GM12878 (cell line): ENCODE data around the gene OPRM1. TPM values are rescaled to one million over a fixed set of nuclear protein-coding genes. Genes with fewer than 3 reads are reported as not detected.

Experiments used
- BACH1 ChIP-seq: fragments of 450-650 bp; IDR thresholded peaks from 2 replicates; pipeline ENCODE4 v1.6.1; 2017; ENCODE audit warnings: mild to moderate bottlenecking, borderline replicate concordance
- BCL11A ChIP-seq: IDR thresholded peaks from 2 replicates; pipeline ENCODE4 v1.6.1; 2011; ENCODE audit warnings: low read depth, low read length
- BHLHE40 ChIP-seq, 2 experiments: fragments of 450-650 bp in 1 of 2; IDR thresholded peaks; 2 replicates each; pipeline ENCODE4 v1.6.1; 2011 to 2017; ENCODE audit warnings: low read depth in 2 of 2, borderline replicate concordance in 1 of 2, improper control_type of control experiment in 1 of 2, low read length in 1 of 2, mild to moderate bottlenecking in 1 of 2
- CBX5 ChIP-seq: sonication (generic); IDR thresholded peaks from 2 replicates; pipeline ENCODE4 v1.6.1; 2016; ENCODE audit warnings: low read depth, moderate library complexity, mild to moderate bottlenecking, inconsistent platforms
- CEBPB ChIP-seq, 2 experiments: fragments of 150-350 bp in 1 of 2; IDR thresholded peaks; 2 replicates each; pipeline ENCODE4 v1.6.1; 2012 to 2014; ENCODE audit warnings: low read depth in 2 of 2, low read length in 2 of 2, borderline replicate concordance in 1 of 2, inconsistent platforms in 1 of 2
- DPF2 ChIP-seq: fragments of 450-650 bp; IDR thresholded peaks from 2 replicates; pipeline ENCODE4 v1.6.1; 2017; ENCODE audit warnings: mild to moderate bottlenecking
- E2F8 ChIP-seq: fragments of 450-650 bp; IDR thresholded peaks from 2 replicates; pipeline ENCODE4 v1.6.1; 2018; ENCODE audit warnings: mild to moderate bottlenecking, low read depth, moderate library complexity; ENCODE audit not compliant: partially characterized antibody
- GABPA ChIP-seq: IDR thresholded peaks from 2 replicates; pipeline ENCODE4 v1.6.1; 2014; ENCODE audit warnings: antibody characterized with exemption, low read depth, mild to moderate bottlenecking, inconsistent platforms
- HCFC1 ChIP-seq: fragments of 150-350 bp; IDR thresholded peaks from 2 replicates; pipeline ENCODE4 v1.6.1; 2014; ENCODE audit warnings: low read length
- HDAC6 ChIP-seq: fragments of 200-600 bp; sonication (generic); IDR thresholded peaks from one replicate; pipeline ENCODE4 v1.8.0; 2017; ENCODE audit warnings: antibody characterized with exemption; ENCODE audit not compliant: unreplicated experiment
- KLF5 ChIP-seq: fragments of 450-650 bp; IDR thresholded peaks from 2 replicates; pipeline ENCODE4 v1.6.1; 2014; ENCODE audit warnings: mild to moderate bottlenecking; ENCODE audit not compliant: partially characterized antibody
- MAX ChIP-seq: IDR thresholded peaks from 2 replicates; pipeline ENCODE4 v1.6.1; 2012; ENCODE audit warnings: low read depth, low read length, improper control_type of control experiment
- NR2C2 ChIP-seq: IDR thresholded peaks from 2 replicates; pipeline ENCODE4 v1.6.1; 2011; ENCODE audit warnings: borderline replicate concordance, low read depth; ENCODE audit not compliant: control insufficient read depth, insufficient read length
- POLR2A ChIP-seq: IDR thresholded peaks from 2 replicates; pipeline ENCODE4 v1.6.1; 2011; ENCODE audit warnings: low read depth, mild to moderate bottlenecking, low read length
- RB1 ChIP-seq: fragments of 450-650 bp; formaldehyde crosslinking; IDR thresholded peaks from 2 replicates; pipeline ENCODE4 v1.6.1; 2017; ENCODE audit warnings: mild to moderate bottlenecking, borderline replicate concordance
- RELA ChIP-seq: fragments of 450-650 bp; IDR thresholded peaks from 2 replicates; pipeline ENCODE4 v1.8.0; 2014; ENCODE audit warnings: borderline replicate concordance; ENCODE audit not compliant: partially characterized antibody
- SPI1 ChIP-seq: IDR thresholded peaks from 2 replicates; pipeline ENCODE4 v1.6.1; 2011; ENCODE audit warnings: low read depth, mild to moderate bottlenecking, low read length, moderate library complexity, borderline replicate concordance; ENCODE audit not compliant: insufficient read depth
- SREBF2 ChIP-seq: IDR thresholded peaks from 2 replicates; pipeline ENCODE4 v1.6.1; 2012; ENCODE audit warnings: mild to moderate bottlenecking, low read length
- SUPT20H ChIP-seq: IDR thresholded peaks from 2 replicates; pipeline ENCODE4 v1.6.1; 2011; ENCODE audit warnings: low read depth, mild to moderate bottlenecking, low read length, moderate library complexity, borderline replicate concordance; ENCODE audit not compliant: control insufficient read depth
- SUZ12 ChIP-seq: fragments of 200-600 bp; sonication (generic); IDR thresholded peaks from one replicate; pipeline ENCODE4 v1.6.1; 2018; ENCODE audit warnings: antibody characterized with exemption, mild to moderate bottlenecking; ENCODE audit not compliant: unreplicated experiment
- YY1 ChIP-seq: IDR thresholded peaks from 2 replicates; pipeline ENCODE4 v1.6.1; 2011; ENCODE audit warnings: low read depth, mild to moderate bottlenecking, low read length
- ZNF217 ChIP-seq: fragments of 450-650 bp; IDR thresholded peaks from 2 replicates; pipeline ENCODE4 v1.6.1; 2017; ENCODE audit warnings: antibody characterized with exemption, mild to moderate bottlenecking
- polyA plus RNA-seq, 11 experiments: library from polyadenylated mRNA; depleted of rRNA in 4 of 11; unstranded in 6 of 11; stranded (reverse) in 5 of 11; fragments of >200 nt; fragmentation: Nextera tagmentation in 4 of 11; fragmentation: Illumina TruSeq in 1 of 11; extraction: Ambion mirVana in 4 of 11; extraction: Trizol in 1 of 11; gene quantifications; 1 replicate in 1 of 11; 2 replicates in 10 of 11; pipeline versions ENCODE4 v1.2.1 to v1.2.3, GENCODE V29; 2011 to 2016; ENCODE audit warnings: inconsistent platforms in 2 of 11, missing spikeins in 2 of 11, low read depth in 1 of 11
- total RNA-seq, 4 experiments: library from RNA; depleted of rRNA in 3 of 4; stranded (reverse); fragments of >200 nt in 3 of 4; fragmentation: Illumina TruSeq in 1 of 4; extraction: Trizol in 1 of 4; gene quantifications; 2 replicates each; pipeline versions ENCODE4 v1.2.1 to v1.2.3, GENCODE V29; 2013 to 2021
- TF ChIP-seq, protein P1 (sequence below): fragments of 450-650 bp; IDR thresholded peaks from 2 replicates; pipeline ENCODE4 v1.6.1; 2016; ENCODE audit warnings: mild to moderate bottlenecking
- TF ChIP-seq, protein P2 (sequence below): fragments of 450-650 bp; IDR thresholded peaks from 2 replicates; pipeline ENCODE4 v1.6.1; 2017; ENCODE audit warnings: low read depth, mild to moderate bottlenecking, moderate library complexity
- TF ChIP-seq, protein P3 (sequence below): fragments of 450-650 bp; IDR thresholded peaks from 2 replicates; pipeline ENCODE4 v1.6.1; 2016; ENCODE audit warnings: mild to moderate bottlenecking

The OPRM1 gene
- total and polyA plus RNA-seq, 10 of the 15 experiments (the other 5 are each of a cell fraction or from before 2014, with no cell fraction given), result not detected

DNA sequence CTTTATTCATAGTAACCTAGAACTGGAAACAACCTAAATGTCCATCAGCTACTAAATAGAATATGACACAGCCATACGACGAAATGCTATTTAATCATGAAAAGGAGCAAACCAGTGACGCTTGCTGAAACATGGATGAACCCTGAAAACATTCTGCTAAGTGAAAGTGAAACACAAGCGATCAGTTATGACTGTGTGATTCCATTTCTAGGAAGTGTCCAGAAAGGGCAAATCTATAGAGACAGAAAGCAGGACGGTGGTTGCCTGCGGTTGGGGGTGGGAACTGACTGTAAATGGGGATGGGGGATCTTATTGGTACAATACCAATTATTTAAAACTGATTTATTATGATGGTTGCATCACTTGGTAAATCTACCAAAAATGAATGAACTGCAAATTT is 190.7 kb downstream of the OPRM1 start (continued):
- TF ChIP-seq BHLHE40 (IDR thresholded peaks at IDR 0.05; ENCODE audit: borderline replicate concordance in 1 of 2, low read depth in 2 of 2, low read length in 1 of 2), result no peak
- TF ChIP-seq, protein P1, sequence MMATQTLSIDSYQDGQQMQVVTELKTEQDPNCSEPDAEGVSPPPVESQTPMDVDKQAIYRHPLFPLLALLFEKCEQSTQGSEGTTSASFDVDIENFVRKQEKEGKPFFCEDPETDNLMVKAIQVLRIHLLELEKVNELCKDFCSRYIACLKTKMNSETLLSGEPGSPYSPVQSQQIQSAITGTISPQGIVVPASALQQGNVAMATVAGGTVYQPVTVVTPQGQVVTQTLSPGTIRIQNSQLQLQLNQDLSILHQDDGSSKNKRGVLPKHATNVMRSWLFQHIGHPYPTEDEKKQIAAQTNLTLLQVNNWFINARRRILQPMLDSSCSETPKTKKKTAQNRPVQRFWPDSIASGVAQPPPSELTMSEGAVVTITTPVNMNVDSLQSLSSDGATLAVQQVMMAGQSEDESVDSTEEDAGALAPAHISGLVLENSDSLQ, result 0 out of 2 replicates have a peak, but pooled peaks have one; percentile 12
- no peak for TF ChIP-seq HDAC6
- no peak for TF ChIP-seq CBX5
- TF ChIP-seq DPF2, result 0 out of 2 replicates have a peak, but pooled peaks have one; percentile 39
- TF ChIP-seq BACH1, result no peak
- peak; percentile 51; the same call in 1 of the 2 replicates for TF ChIP-seq YY1
- TF ChIP-seq GABPA, result no peak
- no peak for TF ChIP-seq RELA
- TF ChIP-seq MAX, result no peak
- TF ChIP-seq HCFC1, result no peak
- no peak for TF ChIP-seq CEBPB (IDR thresholded peaks at IDR 0.05; ENCODE audit: borderline replicate concordance in 1 of 2, low read depth in 2 of 2, low read length in 2 of 2)
- TF ChIP-seq SREBF2, result no peak
- TF ChIP-seq ZNF217, result no peak
- TF ChIP-seq E2F8, result no peak
- no peak for TF ChIP-seq SUPT20H
- TF ChIP-seq POLR2A, result no peak
- TF ChIP-seq, protein P2, sequence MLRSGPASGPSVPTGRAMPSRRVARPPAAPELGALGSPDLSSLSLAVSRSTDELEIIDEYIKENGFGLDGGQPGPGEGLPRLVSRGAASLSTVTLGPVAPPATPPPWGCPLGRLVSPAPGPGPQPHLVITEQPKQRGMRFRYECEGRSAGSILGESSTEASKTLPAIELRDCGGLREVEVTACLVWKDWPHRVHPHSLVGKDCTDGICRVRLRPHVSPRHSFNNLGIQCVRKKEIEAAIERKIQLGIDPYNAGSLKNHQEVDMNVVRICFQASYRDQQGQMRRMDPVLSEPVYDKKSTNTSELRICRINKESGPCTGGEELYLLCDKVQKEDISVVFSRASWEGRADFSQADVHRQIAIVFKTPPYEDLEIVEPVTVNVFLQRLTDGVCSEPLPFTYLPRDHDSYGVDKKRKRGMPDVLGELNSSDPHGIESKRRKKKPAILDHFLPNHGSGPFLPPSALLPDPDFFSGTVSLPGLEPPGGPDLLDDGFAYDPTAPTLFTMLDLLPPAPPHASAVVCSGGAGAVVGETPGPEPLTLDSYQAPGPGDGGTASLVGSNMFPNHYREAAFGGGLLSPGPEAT, result no peak
- no peak for TF ChIP-seq SUZ12
- TF ChIP-seq, protein P3, sequence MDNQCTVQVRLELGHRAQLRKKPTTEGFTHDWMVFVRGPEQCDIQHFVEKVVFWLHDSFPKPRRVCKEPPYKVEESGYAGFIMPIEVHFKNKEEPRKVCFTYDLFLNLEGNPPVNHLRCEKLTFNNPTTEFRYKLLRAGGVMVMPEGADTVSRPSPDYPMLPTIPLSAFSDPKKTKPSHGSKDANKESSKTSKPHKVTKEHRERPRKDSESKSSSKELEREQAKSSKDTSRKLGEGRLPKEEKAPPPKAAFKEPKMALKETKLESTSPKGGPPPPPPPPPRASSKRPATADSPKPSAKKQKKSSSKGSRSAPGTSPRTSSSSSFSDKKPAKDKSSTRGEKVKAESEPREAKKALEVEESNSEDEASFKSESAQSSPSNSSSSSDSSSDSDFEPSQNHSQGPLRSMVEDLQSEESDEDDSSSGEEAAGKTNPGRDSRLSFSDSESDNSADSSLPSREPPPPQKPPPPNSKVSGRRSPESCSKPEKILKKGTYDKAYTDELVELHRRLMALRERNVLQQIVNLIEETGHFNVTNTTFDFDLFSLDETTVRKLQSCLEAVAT, result 0 out of 2 replicates have a peak, but pooled peaks have one; percentile 40
- no peak for TF ChIP-seq KLF5
- peak; percentile 40; the same call in 1 of the 2 replicates for TF ChIP-seq BCL11A
- TF ChIP-seq SPI1, result no peak
- no peak for TF ChIP-seq NR2C2
- TF ChIP-seq RB1, result no peak
